HEK293 (cell line): ENCODE measurements around the gene DNAH6.

Experiments
- CTCF ChIP-seq: fragments of 450-650 bp; formaldehyde crosslinking; IDR thresholded peaks from 2 replicates; pipeline ENCODE4 v1.5.1; 2016; ENCODE audit warnings: missing biosample characterization, missing genetic modification characterization
- ZBTB8A ChIP-seq: fragments of 450-650 bp; formaldehyde crosslinking; IDR thresholded peaks from 2 replicates; pipeline ENCODE4 v1.5.1; 2016; ENCODE audit warnings: missing biosample characterization, missing genetic modification characterization
- ZNF121 ChIP-seq: fragments of 450-650 bp; formaldehyde crosslinking; IDR thresholded peaks from 2 replicates; pipeline ENCODE4 v1.5.1; 2016; ENCODE audit warnings: missing biosample characterization, missing genetic modification characterization
- ZNF239 ChIP-seq: fragments of 450-650 bp; formaldehyde crosslinking; IDR thresholded peaks from 2 replicates; pipeline ENCODE4 v1.5.1; 2016; ENCODE audit warnings: missing biosample characterization, missing genetic modification characterization
- ZNF274 ChIP-seq, 2 experiments: fragments of 200-500 bp in 1 of 2; fragments of 450-650 bp in 1 of 2; sonication (Bioruptor generic) in 1 of 2; formaldehyde crosslinking in 1 of 2; IDR thresholded peaks; 2 replicates each; pipeline versions ENCODE4 v1.5.1 to v1.6.1; 2014 to 2016; ENCODE audit warnings: borderline replicate concordance in 1 of 2, inconsistent platforms in 1 of 2, low read length in 1 of 2, missing biosample characterization in 1 of 2, missing genetic modification characterization in 1 of 2
- ZNF280D ChIP-seq: fragments of 450-650 bp; formaldehyde crosslinking; IDR thresholded peaks from 2 replicates; pipeline ENCODE4 v1.5.1; 2016; ENCODE audit warnings: missing biosample characterization, missing genetic modification characterization
- ZNF747 ChIP-seq: fragments of 450-650 bp; formaldehyde crosslinking; IDR thresholded peaks from 2 replicates; pipeline ENCODE4 v1.5.1; 2016; ENCODE audit warnings: missing biosample characterization, missing genetic modification characterization
- ZNF776 ChIP-seq: fragments of 450-650 bp; formaldehyde crosslinking; IDR thresholded peaks from 2 replicates; pipeline ENCODE4 v1.5.0; 2017; ENCODE audit warnings: missing biosample characterization, missing genetic modification characterization, borderline replicate concordance

- no peak for TF ChIP-seq ZNF121 (tag by site-specific recombination)
- TF ChIP-seq CTCF (tag by site-specific recombination): no peak
- TF ChIP-seq ZNF280D (tag by site-specific recombination): no peak
- no peak for TF ChIP-seq ZNF274 (IDR thresholded peaks at IDR 0.05; ENCODE audit: low read length)
- no peak for TF ChIP-seq ZNF274 (tag by site-specific recombination; IDR thresholded peaks at IDR 0.05; ENCODE audit: borderline replicate concordance)
- TF ChIP-seq ZNF776 (tag by site-specific recombination): no peak
- no peak for TF ChIP-seq ZNF747 (tag by site-specific recombination)
- TF ChIP-seq ZBTB8A (tag by site-specific recombination): no peak
- no peak for TF ChIP-seq ZNF239 (tag by site-specific recombination)
Observed at GRCh38 chr2:84687498-84688149, 171.3 kb downstream of the DNAH6 start.
